DND-41 (cell line): Measurements from ENCODE around the gene DUSP28.

ENCODE experiments used
- ATAC-seq: fragments of 200-7000 bp; cut with Tn5 transposase; 3 replicates; pipeline ENCODE4 v1.9.1; 2021; ENCODE audit warnings: low read depth; ENCODE audit not compliant: insufficient read depth
- DNase-seq: peaks from one replicate; pipeline ENCODE4 v3.0.0-alpha.2; 2020
- H2AFZ ChIP-seq: 2 replicates; pipeline ENCODE4 v1.6.0; 2012; ENCODE audit warnings: low read depth, low read length
- H3K27ac ChIP-seq: 2 replicates; pipeline ENCODE4 v1.5.1; 2012; ENCODE audit warnings: low read length, inconsistent platforms
- H3K27me3 ChIP-seq: fragments of 200-600 bp; sonication (generic); 2 replicates; pipeline ENCODE4 v1.6.0; 2012; ENCODE audit warnings: low read length, mild to moderate bottlenecking, inconsistent platforms; ENCODE audit not compliant: insufficient read depth, poor library complexity
- H3K36me3 ChIP-seq: 2 replicates; pipeline ENCODE4 v1.5.1; 2012; ENCODE audit warnings: low read length, inconsistent platforms; ENCODE audit not compliant: insufficient read depth
- H3K4me1 ChIP-seq: 2 replicates; pipeline ENCODE4 v1.5.1; 2012; ENCODE audit warnings: mild to moderate bottlenecking, low read length; ENCODE audit not compliant: insufficient read depth
- H3K4me2 ChIP-seq: 2 replicates; pipeline ENCODE4 v1.6.0; 2012; ENCODE audit warnings: mild to moderate bottlenecking, moderate library complexity, low read length, inconsistent platforms; ENCODE audit not compliant: insufficient read depth
- H3K4me3 ChIP-seq, 2 experiments: fragments of 200-600 bp in 1 of 2; shearing (Covaris generic) in 1 of 2; 2 replicates each; pipeline ENCODE4 v1.5.1; 2012 to 2016; ENCODE audit warnings: inconsistent platforms in 2 of 2, low read length in 2 of 2, mild to moderate bottlenecking in 2 of 2, low read depth in 1 of 2, moderate library complexity in 1 of 2
- H3K79me2 ChIP-seq: 2 replicates; pipeline ENCODE4 v1.6.0; 2012; ENCODE audit warnings: low read length, inconsistent platforms; ENCODE audit not compliant: insufficient read depth
- H3K9ac ChIP-seq: 2 replicates; pipeline ENCODE4 v1.6.0; 2012; ENCODE audit warnings: low read depth, mild to moderate bottlenecking, inconsistent platforms, low read length, moderate library complexity
- H3K9me3 ChIP-seq: 2 replicates; pipeline ENCODE4 v1.5.1; 2012; ENCODE audit warnings: low read length, moderate library complexity, mild to moderate bottlenecking, inconsistent platforms; ENCODE audit not compliant: insufficient read depth, severe bottlenecking
- H4K20me1 ChIP-seq: 2 replicates; pipeline ENCODE4 v1.6.0; 2012; ENCODE audit warnings: low read length; ENCODE audit not compliant: insufficient read depth
- EZH2 ChIP-seq: IDR thresholded peaks from 3 replicates; pipeline ENCODE4 v1.6.1; 2012; ENCODE audit warnings: borderline replicate concordance, low read depth, mild to moderate bottlenecking, moderate library complexity, low read length, inconsistent platforms; ENCODE audit not compliant: severe bottlenecking
- TF ChIP-seq, protein P1 (sequence below): IDR thresholded peaks from 2 replicates; pipeline ENCODE4 v1.5.1; 2012; ENCODE audit warnings: borderline replicate concordance, low read length, moderate library complexity, mild to moderate bottlenecking; ENCODE audit not compliant: poor library complexity, severe bottlenecking; ENCODE audit errors: extremely low read depth

DUSP28 gene

DNA sequence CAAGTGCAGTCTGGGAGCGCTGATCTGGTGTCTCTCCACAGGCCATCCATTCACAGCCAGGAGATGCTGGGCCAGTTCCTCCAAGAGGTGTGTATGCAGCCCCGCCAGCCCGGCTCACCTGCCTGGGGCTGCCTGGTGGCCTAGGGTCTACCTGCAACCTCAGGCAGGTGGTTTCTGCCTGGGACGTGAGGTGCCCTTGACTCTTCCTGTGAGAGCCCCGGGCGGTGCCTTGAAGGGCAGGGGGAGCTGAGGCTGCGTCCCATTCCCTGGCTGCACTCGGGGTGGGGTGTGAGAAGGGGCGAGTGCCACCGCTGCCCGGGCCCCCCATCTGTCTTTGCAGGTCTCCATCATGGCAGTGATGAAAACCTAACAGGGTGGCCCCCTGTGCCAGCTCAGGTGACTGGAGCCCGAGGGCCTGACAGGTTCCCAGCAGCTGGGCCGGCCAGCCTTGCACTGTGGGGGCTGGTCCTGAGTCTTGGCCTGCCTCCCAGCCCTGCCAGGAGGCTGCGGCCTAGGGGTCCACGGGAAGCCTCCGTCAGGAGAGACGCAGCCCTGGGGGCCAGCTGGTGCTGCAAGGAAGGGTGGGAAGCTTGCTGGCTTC, 38.3 kb downstream of the DUSP28 start:
- H3K36me3 ChIP-seq = peaks cover 61% of the 10 kb centered on the region

DNA sequence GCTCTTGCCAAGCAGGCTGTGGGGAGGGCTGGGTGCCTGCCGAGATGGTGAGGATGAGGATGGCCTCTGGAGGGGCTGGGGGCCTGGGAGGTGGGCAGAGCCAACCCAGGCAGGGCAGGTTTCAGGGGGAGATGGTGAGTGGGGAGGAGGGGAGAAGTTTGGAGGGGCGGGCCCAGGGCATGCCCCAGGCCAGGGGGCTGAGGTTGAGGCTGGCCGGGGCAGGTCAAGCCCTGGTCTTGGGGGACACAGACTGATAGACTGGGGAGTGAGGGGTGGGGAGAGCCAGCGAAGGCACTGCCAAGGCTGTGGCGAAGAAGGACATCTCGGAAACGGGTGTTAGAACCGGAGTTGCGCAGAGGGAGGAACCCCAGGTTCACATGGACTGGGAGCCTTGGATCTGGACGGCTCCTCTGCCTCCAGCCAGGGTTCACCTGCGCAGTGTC, 39.0 kb downstream of the DUSP28 start:
- DNase-seq = no peak
- Histone ChIP-seq H3K79me2 (peaks cover 4% of the 10 kb centered on the region; the same call in 1 of the 2 replicates), H3K36me3 (peaks cover 54% of the 10 kb centered on the region), H3K27me3 (no peaks in the 10 kb centered on the region), H3K4me2 (no peak overlapping the region), H3K4me3 (no peak overlapping the region), H3K9ac (no peak overlapping the region), H3K27ac (no peak overlapping the region), H2AFZ (no peak overlapping the region), H3K4me1 (no peaks in the 10 kb centered on the region), H3K9me3 (no peaks in the 10 kb centered on the region), H4K20me1 (peaks cover 44% of the 10 kb centered on the region)
- ATAC-seq = no peak
- TF ChIP-seq EZH2 = no peak
- TF ChIP-seq, protein P1, sequence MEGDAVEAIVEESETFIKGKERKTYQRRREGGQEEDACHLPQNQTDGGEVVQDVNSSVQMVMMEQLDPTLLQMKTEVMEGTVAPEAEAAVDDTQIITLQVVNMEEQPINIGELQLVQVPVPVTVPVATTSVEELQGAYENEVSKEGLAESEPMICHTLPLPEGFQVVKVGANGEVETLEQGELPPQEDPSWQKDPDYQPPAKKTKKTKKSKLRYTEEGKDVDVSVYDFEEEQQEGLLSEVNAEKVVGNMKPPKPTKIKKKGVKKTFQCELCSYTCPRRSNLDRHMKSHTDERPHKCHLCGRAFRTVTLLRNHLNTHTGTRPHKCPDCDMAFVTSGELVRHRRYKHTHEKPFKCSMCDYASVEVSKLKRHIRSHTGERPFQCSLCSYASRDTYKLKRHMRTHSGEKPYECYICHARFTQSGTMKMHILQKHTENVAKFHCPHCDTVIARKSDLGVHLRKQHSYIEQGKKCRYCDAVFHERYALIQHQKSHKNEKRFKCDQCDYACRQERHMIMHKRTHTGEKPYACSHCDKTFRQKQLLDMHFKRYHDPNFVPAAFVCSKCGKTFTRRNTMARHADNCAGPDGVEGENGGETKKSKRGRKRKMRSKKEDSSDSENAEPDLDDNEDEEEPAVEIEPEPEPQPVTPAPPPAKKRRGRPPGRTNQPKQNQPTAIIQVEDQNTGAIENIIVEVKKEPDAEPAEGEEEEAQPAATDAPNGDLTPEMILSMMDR = no peak

More for the DNA sequence above, 38.3 kb downstream of the DUSP28 start:
- Histone ChIP-seq H3K27ac (no peak overlapping the region), H3K79me2 (peaks cover 11% of the 10 kb centered on the region), H3K27me3 (no peaks in the 10 kb centered on the region), H4K20me1 (peaks cover 52% of the 10 kb centered on the region), H2AFZ (no peak overlapping the region), H3K4me1 (no peaks in the 10 kb centered on the region), H3K4me2 (no peak overlapping the region), H3K4me3 (no peak overlapping the region), H3K9ac (no peak overlapping the region), H3K9me3 (no peaks in the 10 kb centered on the region)
- ATAC-seq (no peak), DNase-seq (no peak)
- TF ChIP-seq, protein P1 = no peak
- TF ChIP-seq EZH2 = no peak

DNA sequence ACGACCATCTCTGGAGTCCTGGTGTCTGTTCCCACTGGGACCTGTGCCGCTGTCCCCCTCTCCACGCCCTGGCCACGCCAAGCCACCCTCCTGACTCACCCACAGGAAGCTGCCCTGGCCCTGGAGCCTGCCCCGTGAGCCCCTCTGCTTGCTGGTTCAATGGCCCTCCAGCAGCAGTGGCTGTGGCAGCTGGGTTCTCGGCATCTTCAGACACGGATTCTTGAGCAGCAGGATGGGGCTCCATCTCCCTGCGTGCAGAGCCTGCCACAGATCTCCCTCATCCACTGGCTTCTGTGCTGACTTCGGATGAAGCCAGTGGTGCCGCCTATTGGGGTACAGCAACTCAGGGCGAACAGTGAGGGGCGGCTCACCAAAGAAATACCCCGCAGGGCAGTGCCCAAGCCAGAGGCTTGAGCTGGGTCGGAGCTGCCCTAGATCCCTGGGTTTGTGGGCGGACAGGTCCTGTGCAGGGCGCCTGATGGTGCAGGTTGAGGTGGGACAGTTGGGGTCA, 40.3 kb downstream of the DUSP28 start:
- Histone ChIP-seq H3K4me2 (no peak overlapping the region), H2AFZ (no peak overlapping the region), H3K27me3 (no peaks in the 10 kb centered on the region), H3K9ac (no peak overlapping the region), H3K4me3 (no peak overlapping the region), H3K27ac (no peak overlapping the region), H3K79me2 (peaks cover 4% of the 10 kb centered on the region; the same call in 1 of the 2 replicates), H3K4me1 (no peaks in the 10 kb centered on the region), H3K9me3 (no peaks in the 10 kb centered on the region), H4K20me1 (peaks cover 31% of the 10 kb centered on the region), H3K36me3 (peaks cover 44% of the 10 kb centered on the region)
- ATAC-seq (no peak), DNase-seq (no peak)
- TF ChIP-seq EZH2 = no peak
- TF ChIP-seq, protein P1 = no peak
